SKM-1 treated with dmso at 0.1 percent for 144 hours (cell line): ENCODE measurements around the gene PRF1.
"Not testable (repeated sequence)": the region's sequence is repeated elsewhere in the genome, so short reads cannot be mapped to it uniquely, and the experiment has no call there.

Experiments
- DNase-seq: peaks from one replicate; lab custom pipeline; 2025; ENCODE audit not compliant: unreplicated experiment; lab: John Stamatoyannopoulos, UW

Gene PRF1

DNA sequence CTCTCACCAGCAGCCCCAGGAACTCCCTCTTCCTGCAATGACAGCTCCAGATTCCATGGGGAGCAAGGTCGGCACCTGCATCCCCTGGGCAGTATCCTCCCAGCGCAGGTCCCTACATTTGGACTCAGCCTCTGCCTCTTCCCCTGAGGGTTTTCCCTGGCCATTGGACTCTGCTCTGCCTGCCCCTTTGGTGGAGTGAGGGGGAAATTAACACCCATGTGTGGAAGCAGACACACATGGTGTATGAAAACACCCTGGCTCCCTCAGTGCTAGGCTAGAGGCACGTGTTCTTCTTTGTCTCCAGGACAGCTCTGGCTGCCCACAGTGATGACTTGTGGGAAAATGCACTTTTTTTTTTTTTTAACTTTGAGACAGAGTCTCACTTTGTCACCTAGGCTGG lies 8.4 kb downstream of the PRF1 start:
- no peak for DNase-seq

DNA sequence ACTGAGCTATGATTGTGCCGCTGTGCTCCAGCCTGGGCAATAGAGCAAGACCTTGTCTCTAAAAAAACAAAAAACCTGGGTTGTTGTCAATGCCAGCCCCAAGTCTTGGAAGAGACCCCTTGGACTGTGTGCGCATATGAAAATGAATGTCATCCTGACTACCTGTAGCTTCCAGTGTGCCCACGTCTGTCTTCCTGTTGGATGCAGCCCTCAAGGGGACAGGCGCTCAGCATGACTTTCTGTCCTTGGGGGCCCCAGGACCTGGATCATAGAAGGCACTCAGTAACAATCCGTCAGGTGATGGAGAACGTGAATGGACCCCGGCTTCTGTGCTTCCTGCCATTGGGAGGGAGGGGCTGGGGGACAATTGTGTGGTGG lies 9.0 kb downstream of the PRF1 start:
- no peak for DNase-seq

GRCh38 chr10:70592746-70593512 lies 9.6 kb downstream of the PRF1 start:
- peak; percentile 55 for DNase-seq

GRCh38 chr10:70592186-70592735 lies 10.3 kb downstream of the PRF1 start:
- no peak for DNase-seq

- DNase-seq, result no peak
Observed at GRCh38 chr10:70590655-70591416, 11.7 kb downstream of the PRF1 start.

DNA sequence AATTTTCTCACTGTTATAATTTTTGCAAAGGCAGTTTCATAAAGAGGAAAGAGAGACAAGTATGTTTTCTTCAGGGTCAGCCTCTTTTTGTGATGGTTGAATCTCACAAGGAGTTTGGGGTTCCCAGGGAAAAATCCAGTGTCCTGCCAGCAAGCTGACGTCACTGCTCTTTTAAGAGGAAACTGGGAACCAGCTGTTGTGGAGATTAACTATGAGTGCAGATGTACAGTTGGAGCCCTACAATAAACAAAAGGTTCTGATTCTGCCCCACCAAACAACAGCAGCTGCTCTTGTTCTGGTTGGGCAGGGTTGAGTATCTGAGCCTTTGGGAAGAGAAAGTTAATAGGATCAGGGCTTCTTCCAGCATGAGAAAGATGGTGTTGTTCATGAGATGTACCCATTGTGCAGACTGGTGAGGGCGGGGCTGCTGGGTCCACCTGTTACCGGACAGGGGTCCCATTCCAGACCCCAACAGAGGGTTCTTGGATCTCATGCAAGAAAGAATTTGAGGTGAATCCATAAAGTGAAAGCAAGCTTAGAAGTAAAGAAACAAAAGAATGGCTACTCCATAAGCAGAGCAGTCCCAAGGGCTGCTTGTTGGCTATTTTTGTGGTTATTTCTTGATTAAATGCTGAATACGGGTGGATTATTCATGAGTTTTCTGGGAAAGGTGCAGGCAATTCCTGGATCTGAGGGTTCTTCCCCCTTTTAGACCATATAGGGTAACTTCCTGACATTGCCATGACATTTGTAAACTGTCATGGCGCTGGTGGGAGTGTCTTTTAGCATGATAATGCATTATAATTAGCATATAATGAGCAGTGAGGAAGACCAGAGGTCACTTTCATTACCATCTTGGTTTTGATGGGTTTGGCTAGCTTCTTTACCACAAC lies 12.5 kb downstream of the PRF1 start:
- DNase-seq, result no peak

DNA sequence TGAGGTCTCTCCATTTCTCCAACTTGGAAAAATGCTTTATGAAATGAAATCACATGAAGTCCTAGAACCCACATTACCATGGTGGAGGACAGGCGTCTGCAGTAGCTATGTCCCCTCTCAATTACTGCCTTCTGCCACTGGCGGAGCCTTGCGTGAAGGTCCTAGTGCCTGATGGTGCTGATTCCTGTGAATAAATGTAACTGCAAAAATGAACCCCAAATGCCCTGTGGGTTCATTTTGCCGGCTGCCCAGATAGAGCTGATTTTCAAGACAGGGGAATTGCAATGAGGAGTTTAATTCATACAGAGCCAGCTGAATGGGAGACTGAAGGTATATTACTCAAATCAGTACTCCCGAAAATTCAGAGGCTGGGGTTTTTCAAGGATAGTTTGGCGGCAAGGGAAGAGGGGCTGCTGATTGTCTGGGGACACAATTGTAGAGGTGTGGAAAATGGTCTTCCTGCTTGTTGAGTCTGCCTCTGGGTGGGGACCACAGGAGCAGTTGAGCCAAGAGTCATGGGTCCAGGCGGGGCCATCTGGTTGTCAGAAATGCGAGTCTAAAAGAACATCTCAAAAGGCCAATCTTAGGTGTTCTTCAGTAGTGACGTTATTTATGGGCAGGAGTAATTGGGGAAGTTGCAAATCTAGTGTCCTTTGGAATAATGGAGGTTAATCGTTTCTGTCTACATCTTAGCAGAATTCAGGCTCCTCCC lies 13.5 kb downstream of the PRF1 start:
- DNase-seq, result no peak

- no peak for DNase-seq
Observed at GRCh38 chr10:70588255-70588654, 14.3 kb downstream of the PRF1 start.

- DNase-seq, result no peak
Observed at GRCh38 chr10:70587045-70587658, 15.4 kb downstream of the PRF1 start.

- DNase-seq, result no peak
Observed at GRCh38 chr10:70586348-70586930, 16.1 kb downstream of the PRF1 start.

DNA sequence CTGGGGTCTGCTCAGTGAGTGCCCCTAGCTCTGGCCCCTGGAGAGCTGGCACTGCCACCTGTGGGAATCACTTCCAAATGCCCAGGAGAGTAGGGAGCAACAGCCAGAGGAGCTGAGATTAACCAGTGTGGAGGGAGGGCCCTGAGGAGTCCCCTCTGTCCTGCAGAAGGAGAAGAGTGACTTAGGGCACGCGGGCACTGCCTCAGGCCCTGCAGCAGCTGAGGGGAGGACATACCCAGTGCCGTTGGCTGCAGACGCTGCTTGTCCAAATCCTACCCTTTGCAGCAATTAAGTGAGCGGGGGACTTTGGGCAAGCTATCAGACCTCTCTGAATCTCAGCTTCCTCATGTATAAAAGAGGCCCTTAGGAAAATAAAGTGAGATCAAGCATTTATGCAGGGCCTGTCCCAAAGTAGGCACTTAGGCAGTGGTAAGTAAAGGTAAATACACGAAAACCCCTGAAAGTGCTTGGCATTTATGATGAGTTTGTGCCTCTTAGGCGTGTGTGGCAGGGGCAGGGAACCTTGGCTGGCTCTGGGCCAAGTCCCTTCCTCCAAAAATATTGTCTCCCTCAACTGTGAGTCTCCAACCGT lies 16.9 kb downstream of the PRF1 start:
- no peak for DNase-seq

- DNase-seq, result no peak
Observed at GRCh38 chr10:70584909-70585544, 17.5 kb downstream of the PRF1 start.

DNA sequence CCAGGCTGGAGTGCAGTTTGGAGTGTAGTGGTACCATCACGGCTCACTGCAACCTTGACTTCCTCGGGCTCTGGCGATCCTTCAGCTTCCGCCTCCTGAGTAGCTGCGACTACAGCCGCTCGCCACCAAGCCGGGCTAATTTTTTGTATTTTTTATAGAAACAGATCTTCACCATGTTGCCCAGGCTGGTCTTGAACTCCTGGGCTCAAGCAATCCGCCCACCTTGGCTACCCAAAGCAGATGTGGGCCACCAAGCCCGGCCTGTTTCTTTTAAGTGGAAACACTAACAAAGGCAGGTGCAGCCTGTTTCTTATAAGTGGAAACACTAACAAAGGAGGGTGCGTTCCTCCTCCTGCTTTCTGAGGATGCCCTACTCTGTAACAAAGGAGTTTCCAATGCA lies 18.2 kb downstream of the PRF1 start:
- no peak for DNase-seq

DNA sequence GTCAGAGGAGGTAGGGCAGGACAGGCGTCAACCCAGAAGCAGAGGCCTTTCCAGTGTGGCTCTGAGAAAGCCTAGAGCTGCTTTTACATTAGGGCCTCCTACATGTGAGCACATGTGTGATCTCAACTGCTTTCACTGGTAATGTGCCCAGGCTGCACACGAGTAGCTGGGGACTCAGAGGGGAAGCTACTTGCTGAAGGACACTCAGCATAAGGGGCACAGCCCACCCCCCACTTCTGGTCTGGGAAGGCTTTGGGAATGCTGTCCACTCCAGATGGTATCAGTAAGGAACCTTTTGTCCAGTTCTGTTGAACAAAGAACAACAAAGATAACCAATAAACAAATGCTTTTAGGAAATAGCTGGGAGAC lies 18.9 kb downstream of the PRF1 start:
- DNase-seq, result no peak

- DNase-seq, result no peak
Observed at GRCh38 chr10:70582793-70583668, 19.5 kb downstream of the PRF1 start.

DNA sequence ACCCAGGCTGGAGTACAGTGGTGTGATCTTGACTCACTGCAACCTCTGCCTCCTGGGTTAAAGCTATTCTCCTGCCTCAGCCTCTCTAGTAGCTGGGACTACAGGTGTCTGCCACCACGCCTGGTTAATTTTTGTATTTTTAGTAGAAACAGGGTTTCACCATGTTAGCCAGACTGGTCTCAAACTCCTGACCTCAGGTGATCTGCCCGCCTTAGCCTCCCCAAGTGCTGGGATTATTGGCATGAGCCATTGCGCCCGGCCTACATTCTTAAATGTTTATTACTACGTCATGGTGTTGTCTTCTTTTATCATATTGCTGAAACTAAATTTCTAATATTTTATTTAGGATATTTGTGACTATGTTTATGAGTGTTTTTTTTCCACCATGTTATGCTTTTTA lies 21.4 kb downstream of the PRF1 start:
- DNase-seq, result not testable (repeated sequence)

DNA sequence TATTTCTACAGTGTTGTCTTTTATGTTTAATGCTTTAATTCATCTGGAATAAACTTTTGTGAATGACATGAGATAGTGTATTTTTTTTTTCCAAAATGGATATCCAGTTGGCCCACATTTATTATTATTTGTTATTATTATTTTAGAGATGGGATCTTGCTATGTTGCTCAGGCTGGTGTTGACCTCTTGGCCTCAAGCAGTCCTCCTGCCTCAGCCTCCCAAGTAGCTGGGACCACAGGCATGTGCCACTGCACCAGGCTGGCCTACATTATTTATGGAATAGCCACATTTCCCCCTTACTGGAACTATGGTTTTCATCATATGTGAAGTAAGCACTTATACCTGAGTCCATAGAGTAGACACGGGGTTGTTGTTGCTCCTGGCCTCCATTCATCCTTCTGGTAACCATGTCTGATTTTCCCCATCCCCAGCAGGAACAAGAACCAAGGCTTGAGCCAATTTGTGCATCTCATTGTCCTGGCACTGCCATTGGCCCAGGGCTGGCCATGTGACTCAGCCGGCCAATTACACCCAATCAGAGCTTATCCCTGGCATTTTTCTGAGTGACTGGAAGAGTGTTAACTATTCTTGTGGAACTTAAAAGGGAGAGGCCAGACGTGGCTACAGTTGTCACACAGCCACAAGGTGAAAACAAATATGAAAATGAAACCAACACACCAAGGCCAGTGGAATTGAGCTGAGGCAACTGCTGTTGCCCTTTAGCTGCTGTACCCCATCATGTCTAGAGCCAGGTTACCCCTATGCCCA lies 23.1 kb downstream of the PRF1 start:
- no peak for DNase-seq
